Effector memory CD4-positive, alpha-beta T cell (primary cell): ENCODE measurements around the gene TOP2B.

Experiments
- DNase-seq, 3 donors: peaks; one replicate each; pipeline ENCODE4 v3.0.0-alpha.2; 2020
- H3K27ac ChIP-seq: 2 replicates; pipeline ENCODE4 v1.7.0; 2013; ENCODE audit warnings: mild to moderate bottlenecking, low read length, moderate library complexity; ENCODE audit not compliant: insufficient read depth, poor library complexity, severe bottlenecking
- H3K27me3 ChIP-seq: replicated peaks from 2 replicates; pipeline ENCODE4 v1.7.0; 2013; ENCODE audit warnings: mild to moderate bottlenecking, low read length; ENCODE audit not compliant: insufficient read depth, control insufficient read depth, poor library complexity, severe bottlenecking
- H3K36me3 ChIP-seq: 2 replicates; pipeline ENCODE4 v1.7.0; 2013; ENCODE audit warnings: mild to moderate bottlenecking, low read length, moderate library complexity; ENCODE audit not compliant: control insufficient read depth, insufficient read depth
- H3K4me1 ChIP-seq: 2 replicates; pipeline ENCODE4 v1.7.0; 2013; ENCODE audit warnings: low read length, mild to moderate bottlenecking; ENCODE audit not compliant: control insufficient read depth, insufficient read depth, poor library complexity, severe bottlenecking
- H3K4me3 ChIP-seq: 2 replicates; pipeline ENCODE4 v1.7.0; 2013; ENCODE audit warnings: low read length, low read depth, mild to moderate bottlenecking; ENCODE audit not compliant: insufficient read depth, poor library complexity, severe bottlenecking
- H3K9me3 ChIP-seq: 2 replicates; pipeline ENCODE4 v1.7.0; 2013; ENCODE audit warnings: mild to moderate bottlenecking, low read length, moderate library complexity; ENCODE audit not compliant: control insufficient read depth
- total RNA-seq, 3 donors: gene quantifications; one replicate each; lab custom pipeline; 2026; lab: John Stamatoyannopoulos, UW

Gene TOP2B, protein sequence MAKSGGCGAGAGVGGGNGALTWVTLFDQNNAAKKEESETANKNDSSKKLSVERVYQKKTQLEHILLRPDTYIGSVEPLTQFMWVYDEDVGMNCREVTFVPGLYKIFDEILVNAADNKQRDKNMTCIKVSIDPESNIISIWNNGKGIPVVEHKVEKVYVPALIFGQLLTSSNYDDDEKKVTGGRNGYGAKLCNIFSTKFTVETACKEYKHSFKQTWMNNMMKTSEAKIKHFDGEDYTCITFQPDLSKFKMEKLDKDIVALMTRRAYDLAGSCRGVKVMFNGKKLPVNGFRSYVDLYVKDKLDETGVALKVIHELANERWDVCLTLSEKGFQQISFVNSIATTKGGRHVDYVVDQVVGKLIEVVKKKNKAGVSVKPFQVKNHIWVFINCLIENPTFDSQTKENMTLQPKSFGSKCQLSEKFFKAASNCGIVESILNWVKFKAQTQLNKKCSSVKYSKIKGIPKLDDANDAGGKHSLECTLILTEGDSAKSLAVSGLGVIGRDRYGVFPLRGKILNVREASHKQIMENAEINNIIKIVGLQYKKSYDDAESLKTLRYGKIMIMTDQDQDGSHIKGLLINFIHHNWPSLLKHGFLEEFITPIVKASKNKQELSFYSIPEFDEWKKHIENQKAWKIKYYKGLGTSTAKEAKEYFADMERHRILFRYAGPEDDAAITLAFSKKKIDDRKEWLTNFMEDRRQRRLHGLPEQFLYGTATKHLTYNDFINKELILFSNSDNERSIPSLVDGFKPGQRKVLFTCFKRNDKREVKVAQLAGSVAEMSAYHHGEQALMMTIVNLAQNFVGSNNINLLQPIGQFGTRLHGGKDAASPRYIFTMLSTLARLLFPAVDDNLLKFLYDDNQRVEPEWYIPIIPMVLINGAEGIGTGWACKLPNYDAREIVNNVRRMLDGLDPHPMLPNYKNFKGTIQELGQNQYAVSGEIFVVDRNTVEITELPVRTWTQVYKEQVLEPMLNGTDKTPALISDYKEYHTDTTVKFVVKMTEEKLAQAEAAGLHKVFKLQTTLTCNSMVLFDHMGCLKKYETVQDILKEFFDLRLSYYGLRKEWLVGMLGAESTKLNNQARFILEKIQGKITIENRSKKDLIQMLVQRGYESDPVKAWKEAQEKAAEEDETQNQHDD (N-terminal part only)
- 216 to 271 (median 269) reads per million in 3 donors for total RNA-seq

DNA sequence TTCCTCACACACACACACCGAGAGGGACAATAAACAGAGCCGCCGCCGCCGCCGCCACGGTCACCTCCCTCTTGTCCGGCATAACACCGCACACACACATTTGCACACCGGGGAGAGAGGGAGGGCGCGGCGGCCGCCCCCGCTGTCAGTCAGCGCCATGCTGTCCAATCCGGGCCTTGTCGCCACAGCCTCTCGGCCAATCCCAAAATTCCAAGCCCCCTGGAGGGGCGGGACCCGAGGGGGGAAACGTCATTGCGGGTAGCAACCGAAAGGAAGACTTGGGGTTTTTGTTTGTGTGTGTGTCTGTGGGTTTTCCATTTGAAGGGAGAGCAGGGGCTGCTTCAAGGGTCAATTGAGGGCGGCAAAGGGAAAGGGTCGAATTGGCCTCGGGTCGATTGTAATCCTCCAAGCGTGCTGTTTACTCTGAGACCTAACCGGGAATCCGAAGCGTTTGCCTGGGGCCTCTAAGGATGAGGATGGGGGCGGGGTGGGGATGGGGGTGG lies at the start of gene TOP2B:
Gene TOP2B (minus strand): TSS at position 96 of the 503 bp plus-strand sequence. CDS start 610 bp downstream, outside the sequence.
- Histone ChIP-seq H3K4me1 (peaks cover 9% of the 10 kb centered on the region), H3K27me3 (no peaks in the 10 kb centered on the region), H3K27ac (peak within 1 kb of the TSS; percentile 93), H3K9me3 (no peaks in the 10 kb centered on the region), H3K4me3 (peak within 1 kb of the TSS; percentile 80), H3K36me3 (no peaks in the 10 kb centered on the region)
- DNase-seq: peak; percentile 87 to 93 (median 92)

GRCh38 chr3:25713341-25713985 lies 48.8 kb upstream of the TOP2B start:
- Histone ChIP-seq H3K9me3 (no peaks in the 10 kb centered on the region), H3K4me1 (no peaks in the 10 kb centered on the region), H3K36me3 (peaks cover 3% of the 10 kb centered on the region), H3K27ac (no peak overlapping the region), H3K4me3 (no peak overlapping the region), H3K27me3 (no peaks in the 10 kb centered on the region)
- no peak for DNase-seq

- no peaks in the 10 kb centered on the region for H3K9me3 ChIP-seq
- H3K27ac ChIP-seq: no peak overlapping the region
- H3K4me3 ChIP-seq: no peak overlapping the region
- no peaks in the 10 kb centered on the region for H3K36me3 ChIP-seq
- no peak for DNase-seq
- H3K27me3 ChIP-seq: no peaks in the 10 kb centered on the region
- no peaks in the 10 kb centered on the region for H3K4me1 ChIP-seq
Measured at GRCh38 chr3:25711090-25711489, 46.4 kb upstream of the TOP2B start.

DNA sequence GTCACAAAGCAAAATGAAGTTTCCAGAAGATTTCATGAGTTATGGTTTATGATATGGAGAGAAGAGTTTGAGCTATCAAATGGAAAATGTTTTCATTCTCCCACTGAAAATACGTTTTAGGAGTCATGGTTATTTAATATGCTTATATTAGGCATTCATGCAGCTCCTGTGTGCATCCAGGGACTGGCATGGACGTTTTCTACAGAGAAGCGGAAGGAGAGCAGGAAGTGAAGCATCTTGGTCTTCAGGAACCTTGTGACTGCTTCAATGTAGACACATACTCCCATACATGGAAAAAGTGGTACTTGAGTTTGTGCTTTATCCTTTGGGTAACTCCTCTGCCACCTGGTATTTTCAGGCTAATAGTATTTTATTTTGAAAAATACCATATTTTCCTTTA lies 43.3 kb upstream of the TOP2B start:
- no peak overlapping the region for H3K27ac ChIP-seq
- H3K36me3 ChIP-seq: no peaks in the 10 kb centered on the region
- no peak for DNase-seq
- no peaks in the 10 kb centered on the region for H3K27me3 ChIP-seq
- H3K9me3 ChIP-seq: no peaks in the 10 kb centered on the region
- H3K4me3 ChIP-seq: no peak overlapping the region
- no peaks in the 10 kb centered on the region for H3K4me1 ChIP-seq

GRCh38 chr3:25707268-25707926 lies 42.7 kb upstream of the TOP2B start:
- DNase-seq: no peak
- Histone ChIP-seq H3K27me3 (no peaks in the 10 kb centered on the region), H3K4me1 (no peaks in the 10 kb centered on the region), H3K9me3 (no peaks in the 10 kb centered on the region), H3K27ac (no peak overlapping the region), H3K36me3 (no peaks in the 10 kb centered on the region), H3K4me3 (no peak overlapping the region)

- Histone ChIP-seq H3K27me3 (no peaks in the 10 kb centered on the region), H3K9me3 (no peaks in the 10 kb centered on the region), H3K27ac (no peak overlapping the region), H3K4me1 (no peaks in the 10 kb centered on the region), H3K36me3 (no peaks in the 10 kb centered on the region), H3K4me3 (no peak overlapping the region)
- no peak for DNase-seq
Measured at GRCh38 chr3:25706213-25706612, 41.5 kb upstream of the TOP2B start.

DNA sequence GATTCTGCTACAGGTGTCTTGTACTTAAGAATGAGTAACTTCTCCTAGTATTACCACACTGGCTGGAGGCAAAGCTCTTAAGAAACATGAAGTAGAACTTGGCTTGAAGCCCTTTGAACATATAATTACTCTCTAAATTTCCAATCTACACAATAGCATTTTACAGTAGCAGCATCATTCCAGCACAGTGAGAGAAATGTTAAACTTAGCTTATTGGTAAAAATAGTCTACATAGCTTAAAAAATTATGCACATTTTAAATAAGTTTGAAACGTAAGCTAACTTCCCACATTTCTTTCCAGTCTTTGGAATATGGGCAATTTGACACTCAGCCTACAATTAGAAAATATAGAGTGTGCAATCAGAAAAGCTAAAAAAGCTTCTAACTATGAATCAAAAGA lies 32.8 kb upstream of the TOP2B start:
- no peaks in the 10 kb centered on the region for H3K27me3 ChIP-seq
- H3K4me3 ChIP-seq: no peak overlapping the region
- H3K4me1 ChIP-seq: no peaks in the 10 kb centered on the region
- no peak overlapping the region for H3K27ac ChIP-seq
- no peak for DNase-seq
- no peaks in the 10 kb centered on the region for H3K36me3 ChIP-seq
- H3K9me3 ChIP-seq: no peaks in the 10 kb centered on the region

- no peak for DNase-seq
- H3K4me1 ChIP-seq: no peaks in the 10 kb centered on the region
- no peaks in the 10 kb centered on the region for H3K9me3 ChIP-seq
- H3K27me3 ChIP-seq: no peaks in the 10 kb centered on the region
- H3K4me3 ChIP-seq: no peak overlapping the region
- H3K27ac ChIP-seq: no peak overlapping the region
- no peaks in the 10 kb centered on the region for H3K36me3 ChIP-seq
Measured at GRCh38 chr3:25695731-25696420, 31.2 kb upstream of the TOP2B start.
